Right renal cortex interstitium (tissue), 3 donors: ENCODE data around the gene CISH. TPM values are rescaled to one million over a fixed set of nuclear protein-coding genes. Genes with fewer than 3 reads are reported as not detected.

Experiments used
- DNase-seq, 3 donors: peaks; one replicate each; pipeline ENCODE4 v3.0.0-alpha.2; 2013; ENCODE audit warnings: low read depth in 3 of 3, low spot score in 2 of 3
- polyA plus RNA-seq, 3 donors: library from polyadenylated mRNA; unstranded; fragments of 120-200 nt; gene quantifications; one replicate each; pipeline ENCODE4 v1.2.1, GENCODE V29; 2013; ENCODE audit not compliant: insufficient read length in 3 of 3

CISH gene
- polyA plus RNA-seq, 3 donors: 27.9 to 33.9 (median 31.8) TPM

DNA sequence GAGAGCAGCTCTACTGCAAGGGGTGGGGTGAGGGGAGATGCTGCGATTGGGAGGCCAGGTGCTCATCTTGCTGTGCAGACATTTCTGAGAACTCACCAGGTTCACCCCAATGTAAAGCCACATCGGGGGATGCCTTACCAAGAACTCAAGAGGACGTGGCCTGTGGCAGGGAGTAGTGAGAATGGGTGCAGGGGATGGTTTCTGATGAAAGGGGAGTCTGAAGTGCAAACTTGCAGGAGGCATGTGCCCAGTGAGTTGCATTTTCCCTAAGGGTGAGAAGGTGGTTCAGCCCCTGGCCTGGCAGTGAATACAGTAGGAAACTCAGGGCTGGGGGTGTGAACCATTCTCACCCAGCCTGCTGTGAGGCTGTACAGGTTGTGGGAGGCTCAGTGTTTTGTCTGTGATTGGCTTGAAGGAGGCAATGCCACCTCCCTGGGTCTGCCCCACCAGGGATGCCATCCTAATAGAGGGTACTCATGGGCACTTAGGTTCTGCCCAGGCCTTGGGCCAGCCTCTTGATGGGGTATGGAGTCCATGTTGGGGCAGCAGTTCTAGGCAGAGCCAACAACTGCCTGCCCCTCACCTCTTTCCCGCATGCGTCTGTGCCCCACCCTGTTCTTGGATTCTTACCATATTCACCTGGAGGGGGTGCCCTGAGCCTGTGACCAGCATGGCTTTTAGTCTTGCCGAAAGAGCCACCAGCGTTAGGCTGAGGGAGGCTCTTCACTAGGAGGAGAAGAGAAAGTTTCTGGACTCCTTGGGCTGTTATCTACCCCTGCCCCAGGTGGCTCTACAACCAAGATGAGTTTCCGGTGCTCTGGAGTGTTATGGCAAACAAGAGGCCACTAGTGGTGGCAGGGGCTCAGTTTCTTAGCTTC, 37.8 kb downstream of the CISH start:
- no peak for DNase-seq

DNA sequence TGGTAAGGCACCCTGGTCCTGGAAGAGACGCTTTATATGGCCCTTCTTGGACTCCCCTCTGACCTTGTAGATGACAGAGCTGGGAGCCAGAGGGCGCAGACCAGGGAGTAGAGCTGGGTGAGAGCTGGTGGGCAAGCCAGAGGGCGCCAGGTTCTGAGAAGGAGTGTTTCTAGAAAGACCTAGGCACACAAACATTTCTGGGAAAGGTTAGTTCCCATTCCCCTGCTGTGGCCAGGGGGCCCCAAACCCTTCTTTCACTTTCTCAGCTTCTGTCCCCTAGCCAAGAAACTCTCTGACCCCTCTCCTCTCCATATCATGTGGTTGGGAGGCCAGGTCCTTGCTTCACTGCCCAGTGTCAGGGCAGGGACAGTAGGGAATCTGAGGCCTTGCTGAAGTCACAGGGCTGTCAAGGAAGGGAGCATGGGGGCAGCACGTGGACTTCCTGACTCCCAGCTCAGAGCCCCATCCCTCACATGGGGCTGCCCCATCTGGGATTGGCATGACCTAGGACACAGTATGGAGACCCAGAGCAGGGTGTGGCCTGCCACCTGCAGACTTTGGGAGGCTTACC, 38.7 kb downstream of the CISH start:
- no peak for DNase-seq

DNA sequence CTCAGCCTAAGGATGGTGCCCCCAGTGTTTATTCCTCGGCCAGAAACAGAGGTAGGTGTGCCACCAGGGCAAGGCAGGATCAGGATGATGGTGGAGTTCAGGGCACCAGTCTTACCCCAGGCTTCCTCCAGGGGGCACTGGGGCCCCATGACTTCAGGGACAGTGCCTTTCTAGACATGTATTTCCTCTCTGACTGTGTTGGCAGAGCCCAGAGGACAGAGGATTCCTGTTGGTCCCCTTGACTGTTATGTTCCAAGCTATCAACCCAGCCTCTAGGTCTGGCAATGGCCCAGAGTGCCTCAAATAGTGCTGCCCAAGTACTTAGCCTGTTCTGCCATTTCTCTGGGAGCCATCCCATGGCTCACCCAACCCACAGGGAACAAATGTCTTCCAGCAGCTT, 39.4 kb downstream of the CISH start:
- peak in 2 of 3 donors; percentile 45 to 52 for DNase-seq

DNA sequence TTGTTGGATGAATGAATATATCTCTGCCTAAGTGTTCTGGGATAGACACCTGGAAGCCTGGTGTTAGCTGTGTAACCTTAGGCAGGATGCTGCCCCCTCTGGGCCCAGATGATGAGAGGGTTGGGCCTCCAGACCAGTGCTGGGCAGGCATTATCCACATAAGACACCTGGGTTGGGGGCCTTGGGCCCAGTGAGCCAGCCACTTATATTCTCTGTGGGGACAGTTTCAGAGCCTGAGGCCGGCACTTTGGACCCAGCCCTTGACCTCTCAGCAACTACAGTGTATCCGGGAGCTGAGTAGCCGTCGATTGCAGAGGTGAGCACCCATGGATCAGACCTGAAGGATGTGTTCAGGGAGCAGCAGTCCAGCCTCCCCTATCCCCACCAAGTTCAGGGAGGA, 40.1 kb downstream of the CISH start:
- DNase-seq: no peak

DNA sequence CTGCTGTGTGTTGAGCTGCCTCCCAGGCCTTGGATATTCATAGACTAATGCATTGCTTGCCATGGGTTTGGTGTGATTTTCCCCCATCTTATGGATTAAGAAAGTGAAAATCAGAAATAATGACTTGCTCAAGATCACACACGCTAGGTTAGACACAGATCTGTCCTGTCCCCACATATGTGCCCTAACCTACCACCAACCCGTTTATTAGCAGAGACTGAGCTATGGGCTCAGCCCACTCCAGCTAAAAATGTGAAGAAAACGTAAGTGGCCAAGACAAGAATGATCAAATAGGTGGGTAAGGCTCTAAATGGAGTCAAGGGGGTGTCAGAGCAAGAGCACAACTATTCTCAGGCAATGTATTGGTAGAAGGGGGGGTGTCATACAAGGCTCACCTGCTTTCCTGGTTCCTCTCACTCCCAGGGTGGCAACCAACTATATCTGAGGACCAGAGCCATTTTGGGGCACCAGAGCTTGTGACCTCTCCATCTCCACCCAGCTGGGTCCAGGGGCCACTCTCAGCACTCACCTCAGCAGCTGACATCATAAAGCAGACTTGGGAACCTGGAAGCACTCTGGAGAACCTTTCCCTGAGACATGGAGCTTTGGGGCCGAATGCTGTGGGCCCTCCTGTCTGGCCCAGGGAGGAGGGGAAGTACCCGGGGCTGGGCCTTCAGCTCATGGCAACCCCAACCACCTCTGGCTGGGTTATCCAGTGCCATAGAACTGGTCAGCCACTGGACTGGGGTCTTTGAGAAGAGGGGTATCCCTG, 40.9 kb downstream of the CISH start:
- no peak for DNase-seq

DNA sequence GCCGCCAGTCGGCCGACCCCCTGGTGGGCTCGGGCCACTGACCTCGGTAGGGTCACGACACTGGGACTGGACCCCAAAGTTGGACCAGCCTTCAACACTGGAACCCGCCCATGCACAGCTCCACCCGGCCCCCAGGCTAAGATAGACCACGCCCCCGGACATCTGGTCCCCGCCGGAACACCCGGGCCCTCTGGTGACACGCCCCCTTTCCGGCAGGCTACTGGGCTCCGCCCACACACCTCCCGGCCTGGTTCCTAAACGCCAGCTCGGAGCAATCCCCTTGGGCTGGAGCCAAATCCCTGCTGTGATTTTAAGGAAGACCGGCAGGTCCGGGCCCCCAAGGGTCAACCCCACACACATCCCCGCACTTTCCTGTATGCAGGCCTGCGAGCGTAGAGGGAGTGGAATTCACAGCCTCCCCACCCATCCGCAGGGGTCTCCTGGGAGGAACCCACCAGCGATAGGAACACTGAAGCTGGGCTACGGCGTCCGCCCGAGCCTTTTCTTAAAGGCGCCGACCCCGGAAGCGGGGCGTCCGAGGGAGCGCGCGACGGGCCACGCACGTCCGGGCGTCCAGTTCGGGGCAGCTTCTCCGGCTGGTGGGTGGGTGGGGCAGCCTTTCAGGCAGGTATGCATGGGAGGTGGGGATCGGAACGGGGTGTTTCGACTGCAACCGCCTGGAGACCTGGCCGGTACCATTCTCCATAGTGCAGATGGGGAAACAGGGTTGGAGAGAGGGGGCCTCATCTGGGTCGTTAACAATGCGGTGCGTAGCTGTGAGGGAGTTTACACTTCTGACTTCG, 42.4 kb downstream of the CISH start, which contains the start of gene HEMK1:
Gene HEMK1 (plus strand): TSS at position 576 of the 803 bp plus-strand sequence. CDS start 1,583 bp downstream, outside the sequence.
- DNase-seq: peak; percentile 92 to 95 (median 93)

DNA sequence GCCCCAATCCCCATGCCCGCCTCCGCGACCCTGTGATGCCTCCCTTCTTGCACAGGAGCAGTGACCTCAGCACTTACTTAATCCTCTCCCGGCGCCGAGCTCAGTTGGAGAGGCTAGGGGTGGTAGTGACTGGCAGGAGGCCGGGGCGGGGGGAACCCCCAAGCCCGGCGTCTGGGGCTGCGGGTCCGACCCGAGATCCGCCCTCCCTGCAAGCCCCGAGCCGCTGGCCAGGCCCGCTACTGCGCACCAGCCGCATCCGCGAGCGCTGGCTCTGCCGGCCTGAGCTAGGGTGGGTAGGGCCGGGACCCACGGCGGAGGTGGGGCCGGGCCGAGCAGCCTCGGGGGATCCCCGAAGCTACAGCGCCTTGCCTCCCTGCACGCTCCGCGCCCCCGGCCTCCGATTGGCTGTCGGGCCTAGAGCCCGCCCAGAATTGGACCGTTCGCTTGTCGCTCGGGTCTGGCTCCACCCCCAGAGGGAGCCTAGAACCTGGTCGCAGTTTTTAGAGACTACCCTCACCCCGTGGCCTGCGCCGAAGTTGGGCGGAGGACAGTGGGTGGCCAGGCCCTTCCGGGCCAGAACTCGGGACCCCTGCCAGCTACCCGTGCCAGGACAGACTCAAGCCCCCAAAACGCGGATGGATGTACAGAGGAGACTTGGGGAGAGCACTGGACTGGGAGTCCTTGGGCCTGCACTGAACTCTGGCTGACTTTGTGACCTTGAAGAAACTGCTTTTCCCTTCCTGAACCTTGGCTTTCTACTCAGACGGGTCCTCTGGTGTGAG, 44.0 kb downstream of the CISH start, which contains the start of gene C3orf18:
Gene C3orf18 (minus strand): TSS at position 362 of the 782 bp plus-strand sequence. CDS start 2,048 bp downstream, outside the sequence.
- DNase-seq: peak; percentile 45 to 67 (median 64)

DNA sequence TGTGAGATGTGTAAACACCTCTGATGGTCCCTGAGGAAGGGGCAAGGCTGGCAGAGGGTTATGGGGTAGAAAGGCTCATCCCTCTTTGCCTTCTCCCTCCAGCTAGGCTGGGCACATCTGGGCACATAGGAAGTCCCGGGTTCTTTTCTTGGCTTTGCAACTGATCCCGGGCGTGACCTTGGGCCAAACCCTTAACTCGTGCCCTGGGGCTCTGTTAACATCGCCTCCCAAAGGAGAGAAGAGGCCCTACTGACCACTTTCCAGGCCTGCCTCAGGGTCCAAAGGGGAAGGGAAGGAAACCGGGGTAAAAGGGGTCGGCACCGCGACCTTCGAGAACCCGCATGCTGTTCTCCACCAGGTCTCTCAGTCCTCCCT, 44.6 kb downstream of the CISH start:
- no peak for DNase-seq

DNA sequence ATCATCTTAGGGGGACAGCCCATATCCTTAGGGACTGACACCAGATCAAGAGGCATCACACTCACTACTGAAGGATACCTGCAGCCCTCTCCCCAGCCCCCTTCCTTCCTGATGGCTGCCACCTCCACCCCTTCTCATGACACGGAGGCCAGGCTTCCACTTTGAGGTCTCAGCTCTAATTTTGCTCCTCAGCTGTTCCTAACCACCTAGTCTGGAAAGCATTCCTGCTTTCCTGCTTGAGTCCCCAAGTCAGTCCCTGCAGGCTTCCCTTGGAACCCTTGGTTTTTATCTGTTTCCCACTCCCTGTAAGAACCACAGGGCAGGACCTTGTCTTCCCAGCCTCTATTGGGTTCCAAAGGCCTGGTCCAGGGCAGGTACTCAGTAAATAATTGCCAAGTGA, 47.3 kb downstream of the CISH start:
- DNase-seq: no peak

DNA sequence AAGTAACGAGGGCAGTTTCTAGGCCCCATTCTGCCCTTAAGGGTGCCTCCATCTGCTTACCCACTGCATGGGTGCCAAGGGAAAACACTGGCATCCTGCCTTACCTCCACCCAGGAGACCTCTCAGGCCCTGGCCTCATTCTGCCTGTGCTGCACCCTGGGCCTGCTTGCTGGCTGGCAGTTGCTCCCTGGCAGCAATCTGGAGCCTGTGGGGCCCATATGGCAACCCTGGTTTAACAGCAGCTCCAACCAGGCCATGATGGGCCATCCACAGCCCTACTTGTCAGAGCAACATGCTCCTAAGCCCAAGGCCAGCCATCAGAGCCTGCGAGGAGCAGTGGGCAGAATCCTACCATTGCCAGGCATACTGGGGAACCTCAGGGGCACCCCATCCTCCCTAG, 47.7 kb downstream of the CISH start:
- DNase-seq: no peak

DNA sequence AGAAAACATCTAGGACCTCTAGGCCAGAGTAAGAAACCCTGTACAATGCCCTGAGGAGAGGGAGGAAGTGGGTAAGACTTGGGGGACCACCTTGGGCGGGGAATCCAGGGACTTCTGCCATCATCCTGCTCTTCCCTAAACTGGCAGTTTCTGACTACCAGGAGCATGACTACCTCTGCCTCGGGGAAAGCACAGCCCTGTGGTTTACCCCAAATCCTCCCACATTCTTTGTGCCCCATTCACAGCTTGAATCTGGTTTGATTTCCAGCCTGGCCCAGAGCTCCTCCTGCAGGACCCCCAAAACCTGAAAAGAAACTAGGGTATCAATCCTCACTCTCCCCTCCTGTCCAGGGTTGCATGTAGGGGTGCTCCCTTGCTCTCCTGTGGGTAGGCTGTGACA, 48.7 kb downstream of the CISH start:
- DNase-seq: no peak

DNA sequence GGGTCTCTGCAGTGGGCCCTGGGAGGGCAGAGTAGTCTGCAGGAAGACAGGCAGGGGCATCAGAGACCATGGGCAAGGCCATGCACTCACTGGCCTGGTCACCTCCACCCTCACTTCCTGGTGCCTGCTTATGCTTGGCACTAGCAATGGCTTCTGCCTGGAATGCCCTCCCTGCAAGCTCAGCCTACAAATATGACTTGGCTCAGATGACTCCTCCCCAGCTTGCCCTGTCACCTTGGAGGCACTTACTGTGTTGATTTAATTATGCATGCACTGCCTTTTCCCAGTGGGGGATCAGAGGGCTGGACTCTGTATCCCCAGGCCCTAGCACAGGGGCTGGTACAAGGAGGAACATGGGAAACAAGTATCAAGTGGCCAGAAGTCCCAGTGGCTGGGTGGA, 51.9 kb downstream of the CISH start:
- no peak for DNase-seq

DNA sequence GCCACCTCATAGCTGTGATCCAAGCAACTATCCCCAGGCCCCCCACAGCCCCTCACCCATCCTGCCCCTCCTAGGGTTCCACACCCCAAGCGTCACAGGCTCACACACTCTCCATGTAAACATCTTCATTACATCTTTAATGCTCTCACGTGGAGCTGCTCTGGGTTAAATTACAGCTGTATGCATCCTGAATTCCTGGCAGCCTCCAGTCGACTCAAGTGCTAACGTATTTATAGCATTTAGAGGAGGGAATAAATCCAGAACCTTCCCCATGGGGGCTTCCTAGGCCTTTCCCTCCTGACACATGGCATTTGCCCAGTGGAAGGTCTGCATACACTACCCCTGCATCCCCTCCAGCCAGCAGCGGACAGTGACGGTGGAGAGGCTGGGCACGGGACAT, 53.7 kb downstream of the CISH start:
- DNase-seq: no peak

DNA sequence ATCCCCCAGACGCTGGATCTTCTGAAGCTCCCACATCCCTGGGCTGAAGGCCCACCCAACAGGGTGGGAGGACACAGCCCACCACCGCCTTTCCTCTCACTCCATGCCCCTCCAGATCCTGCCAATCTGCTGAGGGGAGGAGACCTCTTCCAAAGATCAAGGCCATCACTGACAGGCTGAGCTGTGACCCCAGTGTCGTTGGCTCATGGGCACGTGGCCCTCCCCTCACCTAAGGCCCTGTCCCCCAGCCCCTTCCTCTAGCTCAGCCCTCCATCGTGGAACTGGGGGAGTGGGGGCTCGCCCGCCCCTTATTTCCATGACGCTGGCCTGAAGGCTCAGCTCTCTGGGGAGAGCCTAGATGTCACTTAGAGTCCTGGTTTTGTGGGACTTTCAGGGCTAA, 54.5 kb downstream of the CISH start:
- no peak for DNase-seq

Other genes with a start within 250 kb of the CISH start
- gene CACNA2D2, start 108.1 kb downstream of the CISH start, polyA plus RNA-seq: 10 to 100 TPM; 13.9 to 16.1 (median 14.0) TPM
- 10 to 100 TPM; 14.0 to 16.8 (median 16.0) TPM for gene C3orf18, start 44.0 kb downstream of the CISH start, polyA plus RNA-seq
- 10 to 100 TPM; 19.5 to 20.8 (median 19.9) TPM for gene HEMK1, start 42.3 kb downstream of the CISH start, polyA plus RNA-seq
- gene MAPKAPK3, start 5.4 kb upstream of the CISH start, polyA plus RNA-seq: 10 to 100 TPM; 53.2 to 59.6 (median 58.3) TPM
- gene DOCK3, start 63.2 kb upstream of the CISH start, polyA plus RNA-seq: 1 to 10 TPM in 2 of 3 donors, under 1 TPM in 1; 0.88 to 1.4 (median 1.2) TPM